Islet precursor cell (in vitro differentiated cells): ENCODE results near the gene HTRA1.
A peak's percentile ranks its signal among the peaks of the same experiment; 100 is the strongest.

ENCODE experiments used
- DNase-seq: peaks from one replicate; pipeline ENCODE4 v3.0.0-alpha.2; 2018

Gene HTRA1

DNA sequence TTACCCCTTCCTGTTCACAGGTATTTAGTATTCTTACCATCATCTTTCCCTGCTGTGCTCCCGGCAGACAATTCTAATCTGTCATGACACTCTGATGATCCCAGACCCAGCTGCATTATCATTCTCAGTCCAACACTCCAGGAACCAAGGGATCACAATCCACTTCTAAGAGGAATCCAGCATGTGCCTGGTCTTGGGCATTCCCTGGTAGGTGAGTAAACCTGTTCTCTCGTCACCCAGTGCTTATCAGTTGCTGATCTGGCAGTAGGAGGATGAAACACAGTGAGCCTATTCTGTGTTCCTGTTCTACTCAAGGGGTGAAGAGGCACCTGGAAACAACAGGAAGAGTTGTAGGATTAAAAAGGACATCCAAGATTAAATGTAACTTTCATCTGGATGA, 97.9 kb downstream of the HTRA1 start:
- peak; percentile 77 for DNase-seq

DNA sequence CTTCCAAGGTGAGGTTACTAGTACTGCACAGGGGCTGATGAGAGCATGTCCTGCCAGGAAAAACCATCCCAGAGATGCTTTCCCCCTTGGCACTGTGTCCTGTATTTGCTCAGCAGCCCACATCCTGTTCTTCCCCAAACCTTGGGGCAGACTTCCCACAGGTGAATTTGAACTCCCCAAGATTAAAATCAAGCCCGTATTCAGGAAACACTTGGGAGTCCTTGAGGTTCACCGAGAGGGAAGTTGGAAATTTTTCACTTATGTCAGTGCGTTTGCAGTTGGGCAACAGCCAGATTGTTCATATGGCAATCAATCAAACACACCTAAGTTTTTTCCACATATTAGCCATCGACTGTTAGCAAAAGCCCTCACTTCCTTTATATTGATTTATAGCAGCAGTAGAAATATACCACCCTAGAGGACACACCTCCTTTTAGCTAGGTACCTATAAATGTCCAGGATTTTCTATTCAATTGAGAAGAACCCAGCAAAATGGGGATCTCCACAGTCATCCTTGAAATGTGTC, 99.0 kb downstream of the HTRA1 start, which contains the start of gene DMBT1:
TSS of gene DMBT1 (plus strand) at position 476 of the 526 bp plus-strand sequence. CDS start at position 493, 17 bp downstream.
- no peak for DNase-seq

DNA sequence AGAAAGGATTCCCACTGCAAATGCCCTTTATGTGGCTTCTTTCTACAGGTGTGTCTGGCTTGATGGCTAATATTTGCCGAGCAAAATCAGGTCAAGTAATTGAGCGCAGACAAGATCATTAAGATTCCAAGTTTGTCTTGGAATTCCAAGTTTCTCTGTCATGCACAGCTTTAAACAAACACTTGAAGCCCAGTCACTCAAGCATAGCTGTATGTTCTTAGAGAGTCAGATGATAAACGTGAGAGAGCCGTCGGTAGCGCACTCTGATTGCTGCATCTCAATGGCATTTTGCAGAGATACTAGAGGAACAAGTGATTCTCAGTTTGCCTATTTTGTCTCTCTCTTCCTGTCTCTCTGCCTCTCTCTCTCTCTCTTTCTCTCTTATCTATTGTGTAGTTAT, 99.9 kb downstream of the HTRA1 start:
- DNase-seq: peak; percentile 64

DNA sequence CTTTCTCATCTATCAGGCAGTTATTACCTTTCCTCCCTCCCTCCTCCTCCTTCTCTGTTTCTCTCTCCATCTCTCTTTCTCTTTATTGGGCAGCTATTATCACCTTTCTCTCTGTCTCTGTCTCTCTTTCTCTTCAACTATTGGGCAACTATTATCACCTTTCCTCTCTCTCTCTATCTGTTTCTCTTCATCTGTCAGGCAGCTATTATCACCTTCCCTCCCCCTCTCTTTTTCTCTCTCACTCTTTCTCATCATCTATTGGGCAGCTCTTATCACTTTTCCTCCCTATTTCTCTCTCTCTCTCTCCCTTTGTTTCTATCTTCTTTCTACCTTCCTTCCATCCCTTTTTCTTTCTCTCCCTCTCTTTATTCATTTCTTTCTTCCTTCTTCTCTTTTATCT, 100.4 kb downstream of the HTRA1 start:
- DNase-seq: no peak
